Fibroblast of skin of abdomen (primary cell): ENCODE measurements around the gene MEDAG.

ENCODE experiments used
- DNase-seq: peaks from one replicate; pipeline ENCODE4 v3.0.0-alpha.2; 2013

Gene MEDAG

DNA sequence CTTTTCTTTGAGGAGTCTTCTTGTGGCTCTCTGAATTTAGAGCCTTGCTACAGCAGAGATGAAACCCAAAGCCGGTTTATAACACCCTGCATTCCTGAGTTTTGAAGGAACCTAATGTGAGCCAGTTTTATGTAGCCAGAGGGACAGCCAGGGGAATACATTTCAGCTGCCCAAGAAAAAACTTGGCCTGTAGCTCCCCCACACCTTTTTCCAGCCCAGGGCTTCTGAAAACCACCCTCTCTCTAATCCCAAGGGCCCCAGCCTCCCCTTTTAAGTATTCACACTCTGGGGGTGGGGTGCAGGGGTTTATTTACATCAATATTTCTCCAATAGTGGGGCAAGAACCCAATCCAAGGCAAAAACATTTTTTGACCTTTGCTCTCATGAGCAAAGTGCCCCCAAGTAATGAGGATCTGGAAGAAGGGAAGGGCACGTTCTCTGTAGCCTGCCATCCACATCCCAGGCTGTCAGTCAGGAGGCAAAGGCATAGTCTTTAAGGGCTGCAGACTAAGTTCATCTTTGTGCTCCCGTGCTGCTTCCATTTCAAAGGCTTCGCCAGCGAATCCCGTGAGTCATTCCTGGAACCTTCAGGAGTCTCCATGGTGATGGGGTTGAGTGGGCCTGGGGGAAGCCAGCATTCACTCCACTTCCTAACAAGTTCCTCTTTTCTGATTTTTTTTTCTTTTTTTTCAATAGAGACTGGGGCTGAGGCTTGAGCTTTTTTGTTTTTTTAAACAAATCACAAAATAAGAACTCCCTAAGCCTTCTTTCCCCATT lies 33.2 kb upstream of the MEDAG start:
- DNase-seq = peak; percentile 94

DNA sequence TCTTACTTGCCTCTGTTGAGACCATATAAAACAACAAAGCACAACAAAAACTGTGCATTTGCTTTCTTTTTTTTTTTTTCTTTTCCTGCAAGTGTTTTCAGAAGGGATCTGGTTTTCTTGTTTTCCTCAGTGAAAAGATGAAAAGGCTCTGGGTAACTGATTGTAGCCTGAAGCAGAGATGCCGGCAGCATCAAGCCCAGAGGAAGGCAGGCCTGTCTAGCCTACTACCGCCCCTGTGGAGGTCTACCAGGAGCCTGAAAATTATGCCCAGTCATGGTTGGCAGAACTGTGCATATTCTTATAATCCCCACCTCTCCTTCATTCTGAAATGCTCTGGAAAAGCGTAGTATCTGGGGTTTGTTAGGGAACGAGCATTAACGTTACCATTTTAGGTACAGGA lies 32.6 kb upstream of the MEDAG start:
- no peak for DNase-seq

DNA sequence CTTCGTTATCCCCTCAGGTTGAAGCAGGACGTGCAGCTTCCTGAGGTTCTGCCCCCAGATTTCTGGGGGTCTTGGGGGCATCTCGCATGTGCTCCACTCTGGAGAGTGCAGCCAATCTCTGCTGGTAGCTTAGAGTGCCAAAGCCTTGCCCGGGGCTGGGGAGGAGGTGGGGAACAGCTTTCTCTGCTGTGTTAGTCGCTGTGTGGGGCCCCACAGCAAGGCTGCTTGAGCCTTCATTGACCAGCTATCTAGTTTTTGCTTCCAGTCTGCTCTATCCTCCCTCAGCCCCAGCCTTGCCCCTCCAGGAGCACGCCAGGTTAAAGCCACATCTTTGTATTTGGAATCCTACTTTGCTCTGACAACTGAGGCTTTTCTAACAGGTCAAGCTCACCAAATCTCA lies 32.0 kb upstream of the MEDAG start:
- DNase-seq = no peak

DNA sequence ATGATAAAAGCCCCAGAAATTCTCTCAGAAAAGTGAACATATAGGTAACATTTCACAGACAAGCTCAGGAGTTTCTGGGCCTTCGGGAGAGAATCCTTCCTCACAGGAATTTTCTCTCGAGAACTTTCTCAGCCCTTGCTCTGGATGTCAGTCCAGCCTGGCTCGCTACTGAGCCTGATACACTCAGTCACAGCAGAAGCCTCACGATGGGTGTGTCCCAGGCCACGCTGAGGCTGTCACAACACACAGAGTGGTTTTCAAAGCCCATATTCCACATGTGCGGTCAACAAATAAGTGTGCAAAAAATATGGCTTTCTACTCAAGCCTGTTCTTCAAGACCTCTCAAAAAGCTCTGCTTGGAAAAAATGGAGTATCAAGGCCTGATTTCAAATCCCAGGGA lies 31.5 kb upstream of the MEDAG start:
- DNase-seq = no peak

DNA sequence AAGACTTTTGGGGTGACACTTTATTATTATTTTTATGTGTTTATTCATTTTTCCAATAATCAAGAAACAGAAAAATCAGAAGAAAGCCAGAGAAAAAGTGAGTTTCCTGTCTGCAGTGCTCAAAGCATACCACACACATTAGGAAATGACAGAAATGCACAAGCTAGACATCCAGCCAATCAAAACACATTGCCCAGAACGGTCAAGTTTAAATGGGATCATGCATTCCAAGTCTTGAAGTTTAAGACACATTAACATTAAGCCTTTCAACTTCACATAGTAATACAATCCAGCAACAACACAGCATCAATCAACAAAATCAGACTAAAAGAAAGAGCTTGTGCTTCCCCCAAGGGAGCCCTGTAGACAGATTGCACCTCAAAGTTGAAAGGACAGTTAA lies 28.7 kb upstream of the MEDAG start:
- DNase-seq = peak; percentile 80

DNA sequence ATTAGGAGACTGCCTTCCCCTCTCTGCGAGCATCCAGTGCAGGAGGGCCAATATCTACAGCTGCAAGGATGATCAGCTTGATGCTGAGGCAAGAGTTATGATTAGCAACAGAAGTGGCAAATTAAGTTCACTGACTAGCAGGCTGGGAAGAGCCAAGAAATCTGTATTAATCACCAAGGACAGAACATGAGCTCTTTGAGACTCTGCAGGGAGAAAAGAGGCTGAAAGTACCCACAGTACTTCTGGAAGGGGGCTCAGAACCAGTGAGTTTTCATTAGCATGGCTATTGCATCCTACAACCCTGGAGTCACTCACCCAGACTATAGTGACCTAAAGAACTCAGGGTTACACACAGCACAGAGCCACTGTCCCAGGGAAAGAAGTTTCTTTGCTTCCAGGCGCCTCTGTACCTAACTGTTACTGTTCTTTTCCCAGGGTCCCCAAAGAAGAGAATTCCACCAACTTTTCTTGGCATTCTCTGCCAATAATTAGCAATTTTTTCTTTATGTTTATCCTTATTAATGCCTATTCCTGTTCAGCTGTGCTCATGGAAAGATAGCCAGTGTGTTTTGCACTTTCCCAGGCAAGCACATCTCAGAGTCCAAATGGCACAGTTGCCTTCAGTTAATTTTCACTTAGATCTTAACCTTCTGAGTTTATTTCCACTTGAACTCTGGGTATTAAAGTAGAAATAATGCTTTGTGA lies 25.8 kb upstream of the MEDAG start:
- peak; percentile 64 for DNase-seq

DNA sequence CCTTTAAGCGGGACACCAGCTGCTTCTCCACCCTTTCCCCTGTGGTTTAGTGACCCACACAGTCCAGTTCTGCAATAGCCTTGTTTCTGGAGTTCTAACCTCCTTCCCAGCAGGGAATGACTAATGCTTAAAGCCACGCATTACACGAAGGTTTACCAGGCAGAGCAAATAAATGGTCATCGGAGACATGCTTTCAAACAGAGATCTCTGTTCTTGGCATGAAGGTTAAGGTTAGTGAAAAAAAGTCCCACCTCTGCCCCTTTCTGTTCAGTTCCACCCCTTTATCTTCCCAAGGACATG lies 25.3 kb upstream of the MEDAG start:
- peak; percentile 73 for DNase-seq

DNA sequence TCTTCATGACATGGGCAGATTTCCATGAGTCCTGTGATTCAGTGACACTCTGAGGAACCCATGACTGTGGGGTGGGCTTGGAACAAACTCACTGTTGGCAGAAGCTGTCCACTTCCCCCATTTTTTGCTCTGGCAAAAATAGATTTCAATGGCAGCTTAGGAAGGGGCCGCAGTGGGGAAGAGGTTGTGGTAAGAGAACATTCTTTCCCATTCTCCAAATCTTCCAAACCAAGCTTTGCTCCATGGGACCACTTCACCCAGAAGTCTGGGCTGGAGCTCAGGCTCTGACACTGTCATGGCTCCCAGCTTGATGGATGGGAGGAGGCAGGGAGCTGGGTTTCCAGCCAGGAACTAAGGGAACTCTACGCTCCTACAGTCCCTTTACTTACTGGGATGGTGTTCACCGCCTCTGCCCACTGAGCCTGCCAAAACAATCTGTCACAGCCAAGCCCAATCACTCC lies 24.9 kb upstream of the MEDAG start:
- DNase-seq = no peak

DNA sequence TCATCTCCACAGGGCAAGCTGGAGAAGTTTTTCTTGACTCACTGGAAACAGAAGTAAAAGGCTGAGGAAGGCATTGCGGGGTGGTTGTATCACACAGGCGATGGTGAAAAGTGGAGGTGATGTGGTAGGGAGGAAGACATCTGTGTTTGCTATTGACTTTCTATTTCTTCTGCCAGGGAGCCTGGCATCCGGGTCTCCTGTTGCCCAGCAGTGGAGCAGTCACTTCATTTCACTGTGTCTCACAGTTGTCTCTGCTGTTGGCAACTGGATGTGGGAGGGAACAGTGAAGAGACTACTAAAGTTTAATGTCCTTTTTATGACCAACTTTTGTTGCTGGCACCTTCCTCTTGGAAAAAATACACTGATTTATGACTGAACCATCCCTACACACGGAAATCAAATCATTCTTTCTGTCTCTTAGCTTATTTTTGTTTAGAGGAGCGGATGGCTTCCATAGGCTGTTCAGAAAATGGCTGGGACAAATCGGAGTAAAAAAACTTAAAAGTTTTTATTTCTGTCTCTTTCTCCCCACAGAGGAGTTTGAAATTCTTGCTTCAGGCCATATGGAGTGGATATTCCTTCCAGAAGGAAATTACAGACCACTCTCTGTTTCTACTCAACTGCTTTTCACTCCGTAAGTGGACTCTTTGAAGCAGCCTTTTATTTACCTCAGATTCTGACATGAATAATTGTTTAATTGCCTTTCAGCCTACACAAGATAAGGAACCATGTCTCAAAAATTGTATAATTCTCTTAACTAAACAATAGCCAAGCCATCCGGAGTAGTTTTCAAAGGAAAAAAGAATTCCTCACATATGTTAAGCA lies 23.8 kb upstream of the MEDAG start:
- DNase-seq = no peak

DNA sequence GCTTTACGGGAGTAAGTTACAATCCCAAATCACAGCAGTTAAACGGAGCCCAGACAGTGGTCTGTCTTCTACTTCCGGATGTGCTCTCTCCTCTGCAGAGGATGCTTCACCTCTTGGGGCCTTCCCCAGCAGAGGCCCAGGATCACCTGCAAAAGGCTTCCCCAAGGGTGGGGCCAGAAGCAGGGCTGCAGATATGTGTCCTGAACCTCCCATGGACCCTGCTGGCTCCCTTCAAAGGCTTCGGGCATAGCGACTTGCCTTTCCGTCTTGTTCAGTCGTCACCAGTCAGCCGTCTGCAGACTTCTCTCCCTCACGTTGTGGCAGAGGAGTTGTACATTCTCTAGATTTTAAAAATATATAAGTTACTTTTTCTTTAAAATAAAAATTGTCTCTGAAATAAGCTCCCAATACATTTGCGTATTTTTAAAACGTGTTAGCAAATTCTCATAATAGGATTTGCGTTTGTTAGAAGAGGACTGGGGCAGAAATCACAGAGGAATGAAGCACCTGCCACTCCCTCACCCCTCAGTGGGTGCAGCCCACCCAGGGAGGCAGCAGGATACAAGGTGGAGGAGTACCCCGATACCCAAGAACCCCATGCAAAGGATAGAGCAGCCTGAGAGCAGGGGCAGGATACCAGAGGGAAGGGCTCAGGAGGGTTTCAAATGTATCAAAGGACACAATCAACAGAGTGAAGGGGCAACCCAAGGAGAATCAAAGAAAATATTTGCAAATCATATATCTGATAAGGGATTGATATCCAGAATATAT lies 22.9 kb upstream of the MEDAG start:
- no peak for DNase-seq

DNA sequence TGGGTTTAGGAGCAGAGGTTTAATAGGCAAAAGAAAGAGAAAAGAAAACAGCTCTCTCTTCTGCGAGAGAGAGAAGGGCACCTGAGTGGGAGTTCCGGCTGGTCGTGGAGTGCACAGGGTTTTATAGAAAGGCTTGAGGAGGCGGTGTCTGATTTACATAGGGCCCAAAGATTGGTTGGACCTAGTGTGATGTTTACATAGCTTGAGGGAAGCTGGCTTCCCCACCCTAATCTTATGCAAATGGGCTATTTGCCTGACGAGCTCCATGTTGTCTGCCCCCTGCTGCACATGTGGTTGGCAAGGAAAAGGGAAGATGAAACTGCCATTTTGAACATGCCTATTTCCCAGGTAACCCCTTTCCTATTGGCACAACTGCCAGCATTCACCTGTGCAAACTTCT lies 21.5 kb upstream of the MEDAG start:
- DNase-seq = no peak

DNA sequence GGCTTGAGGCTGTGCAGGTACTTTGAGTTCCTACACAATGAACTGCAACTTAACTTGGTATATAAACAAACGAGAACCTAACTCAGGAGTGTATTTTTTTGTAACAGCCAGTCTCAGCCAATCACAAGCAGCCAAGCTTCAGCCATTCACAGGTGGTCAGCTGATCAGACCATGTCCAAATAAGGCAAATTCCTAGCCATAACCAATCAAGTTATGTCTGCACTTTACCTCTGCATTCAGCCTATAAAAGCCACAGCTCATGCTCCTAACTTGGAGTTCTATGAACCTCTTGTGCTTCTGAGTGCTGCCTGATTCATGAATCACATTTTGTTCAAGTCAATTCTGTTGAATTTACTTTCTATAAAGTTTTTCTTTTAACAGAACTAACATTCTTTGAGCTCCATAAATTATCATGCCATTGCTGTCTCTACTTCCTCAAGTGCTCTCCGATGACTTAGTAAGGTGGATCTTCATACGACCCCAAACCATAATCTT lies 16.8 kb upstream of the MEDAG start:
- no peak for DNase-seq

DNA sequence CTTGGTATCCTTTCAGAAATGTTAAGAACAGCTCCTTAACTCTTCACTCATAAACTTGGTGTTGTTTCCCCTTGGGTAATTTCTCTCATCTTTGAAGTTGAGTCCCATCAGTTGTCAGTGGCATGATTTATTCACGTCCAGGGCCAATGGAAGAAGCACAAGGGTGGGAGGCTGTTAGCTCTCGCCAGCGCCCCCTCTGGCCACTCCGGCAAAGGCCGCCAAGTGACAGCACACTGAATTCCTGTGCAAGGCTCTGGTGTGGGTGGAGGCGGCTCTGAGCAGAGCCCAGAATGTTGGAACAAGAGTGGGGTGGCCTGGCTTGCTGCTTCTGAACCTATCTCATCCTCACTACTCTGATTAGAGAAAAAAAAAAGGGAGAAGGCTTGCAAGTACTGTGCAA lies 13.1 kb upstream of the MEDAG start:
- DNase-seq = peak; percentile 61

DNA sequence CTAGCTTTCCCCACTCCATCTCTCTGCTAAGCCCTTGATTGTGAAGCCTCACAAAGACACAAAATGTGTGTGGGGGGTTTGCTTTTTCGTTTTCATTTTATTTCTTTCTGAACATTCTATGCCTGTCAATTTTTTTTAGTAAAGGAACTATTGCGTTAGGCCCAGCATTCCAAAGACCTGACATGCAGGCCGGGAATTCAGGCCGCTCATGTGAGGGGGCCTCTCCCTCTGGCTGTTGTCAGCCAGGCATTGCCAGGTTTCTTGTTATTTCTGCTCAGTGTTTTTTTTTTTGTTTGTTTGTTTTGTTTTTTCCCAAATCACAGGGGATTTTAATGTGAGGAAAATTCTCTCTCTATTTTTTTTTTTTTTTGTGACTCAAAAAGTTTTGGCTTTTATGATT lies 10.3 kb upstream of the MEDAG start:
- DNase-seq = peak; percentile 93

DNA sequence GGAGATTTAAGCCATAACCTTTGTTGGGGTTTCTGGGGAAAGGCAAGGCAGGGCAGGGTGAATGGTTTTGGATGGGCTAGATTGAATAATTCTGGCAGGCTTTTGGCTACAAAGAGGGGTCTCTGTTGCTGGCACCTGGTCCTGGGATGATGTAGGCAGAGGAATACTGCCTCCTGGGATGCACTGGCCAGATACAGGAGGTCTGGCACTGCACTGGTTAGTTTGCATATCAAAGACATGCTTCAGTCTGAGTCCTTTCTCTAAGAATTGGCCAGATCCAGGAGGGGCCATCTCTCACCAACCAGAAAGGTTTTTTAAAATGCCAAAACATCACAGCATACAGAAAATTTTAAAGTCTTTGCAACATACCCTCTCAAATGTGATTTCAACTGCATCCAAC lies 8.0 kb upstream of the MEDAG start:
- no peak for DNase-seq

DNA sequence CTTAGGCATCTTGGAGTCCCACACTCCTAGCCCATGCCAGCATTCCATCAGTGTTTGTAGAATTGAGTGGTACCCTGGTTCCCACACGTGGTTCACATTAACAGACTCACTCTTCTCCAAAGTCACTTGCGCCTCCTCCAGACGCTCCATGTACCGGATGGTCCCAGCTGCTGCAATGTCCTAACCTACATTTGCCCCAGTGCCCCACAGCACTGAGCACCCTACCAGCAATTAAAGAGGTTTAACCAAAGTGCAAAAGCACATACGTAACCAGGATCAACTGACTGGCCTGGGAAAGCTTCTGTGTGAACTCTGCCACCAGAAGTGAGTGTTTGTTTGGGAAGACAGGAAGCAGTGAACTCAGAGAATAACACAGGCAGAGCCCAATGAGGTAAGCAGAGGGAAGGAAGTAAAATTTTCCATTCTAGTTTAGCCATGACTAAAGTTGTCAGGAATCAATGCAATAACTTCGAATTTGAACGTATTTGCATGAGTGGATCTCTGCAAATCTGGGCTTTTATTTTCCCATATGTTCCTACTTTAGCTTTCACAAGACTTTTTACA lies 7.3 kb upstream of the MEDAG start:
- DNase-seq = peak; percentile 84

DNA sequence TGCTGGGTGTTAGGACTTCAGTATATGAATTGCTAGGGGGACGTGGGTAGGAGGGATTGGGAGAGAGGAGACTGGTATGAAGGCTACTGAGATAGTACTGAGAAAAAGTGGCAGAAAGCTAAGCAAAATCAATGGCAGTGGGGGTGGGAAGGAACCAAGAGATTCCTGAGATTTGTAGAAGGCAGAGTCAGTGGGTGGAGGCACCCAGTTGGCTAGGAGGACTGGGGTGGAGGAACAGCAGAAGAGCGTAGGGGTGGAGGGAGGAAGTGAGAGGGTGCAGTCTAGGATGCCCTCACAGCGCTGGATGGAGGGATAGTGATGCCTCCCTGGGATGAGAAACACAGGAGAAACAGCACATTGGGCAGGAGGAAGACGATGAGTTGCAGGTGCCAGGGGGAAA lies 5.6 kb upstream of the MEDAG start:
- DNase-seq = no peak

DNA sequence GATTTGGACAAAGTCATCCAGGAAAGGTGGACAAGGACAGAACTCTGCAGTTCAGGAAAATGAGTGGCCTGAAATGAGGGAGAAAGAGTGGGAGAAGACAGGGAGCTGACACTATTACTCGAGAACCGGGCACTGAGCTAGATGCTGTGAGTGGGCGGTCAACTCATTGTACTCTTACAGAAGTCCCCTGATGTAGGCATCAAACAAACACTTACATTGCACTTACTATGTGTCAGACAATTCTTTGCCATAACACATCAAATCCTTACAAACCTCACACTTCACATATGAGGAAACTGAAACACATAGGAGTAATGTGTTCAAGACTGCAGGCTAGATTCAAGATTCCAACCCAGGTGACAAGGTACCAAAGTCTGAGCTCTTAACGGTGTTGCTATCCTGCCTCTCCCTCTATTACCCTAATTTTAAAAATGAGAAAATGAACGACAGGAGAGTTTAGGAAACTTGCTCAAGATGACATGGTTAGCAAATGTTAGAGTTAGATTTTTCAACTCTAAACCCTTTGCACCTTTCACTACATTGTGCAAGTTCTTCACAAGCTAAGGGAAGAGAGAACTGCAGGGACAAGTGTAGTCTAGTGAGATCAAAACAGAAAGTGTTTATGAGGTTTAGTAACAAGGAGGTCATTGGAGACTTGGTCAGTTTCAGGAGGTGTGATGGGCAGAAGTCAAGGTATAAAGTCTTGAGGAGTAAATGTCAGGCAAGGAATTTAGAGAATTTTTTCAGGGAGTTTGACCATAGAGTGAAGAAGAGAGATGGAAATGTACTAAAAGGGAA lies 4.9 kb upstream of the MEDAG start:
- DNase-seq = no peak

DNA sequence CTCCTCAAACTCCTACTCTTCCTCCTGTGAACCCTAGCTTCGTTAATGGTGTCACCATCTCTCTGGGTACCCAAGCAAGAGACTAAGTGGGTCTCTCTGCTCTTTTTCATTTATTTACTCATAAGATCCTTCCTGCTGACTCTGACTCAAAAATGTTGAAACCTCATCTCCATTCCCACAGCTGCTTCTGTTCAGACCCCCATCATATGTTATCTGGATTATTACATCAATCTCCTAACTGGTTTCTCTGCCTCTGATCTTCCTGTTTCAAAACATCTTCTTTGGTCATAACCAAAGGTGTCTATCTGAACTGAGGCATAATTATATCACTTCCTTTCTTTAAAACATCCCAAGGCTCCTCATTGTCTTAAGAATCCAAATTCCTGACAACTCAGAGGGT lies 2.0 kb upstream of the MEDAG start:
- no peak for DNase-seq

DNA sequence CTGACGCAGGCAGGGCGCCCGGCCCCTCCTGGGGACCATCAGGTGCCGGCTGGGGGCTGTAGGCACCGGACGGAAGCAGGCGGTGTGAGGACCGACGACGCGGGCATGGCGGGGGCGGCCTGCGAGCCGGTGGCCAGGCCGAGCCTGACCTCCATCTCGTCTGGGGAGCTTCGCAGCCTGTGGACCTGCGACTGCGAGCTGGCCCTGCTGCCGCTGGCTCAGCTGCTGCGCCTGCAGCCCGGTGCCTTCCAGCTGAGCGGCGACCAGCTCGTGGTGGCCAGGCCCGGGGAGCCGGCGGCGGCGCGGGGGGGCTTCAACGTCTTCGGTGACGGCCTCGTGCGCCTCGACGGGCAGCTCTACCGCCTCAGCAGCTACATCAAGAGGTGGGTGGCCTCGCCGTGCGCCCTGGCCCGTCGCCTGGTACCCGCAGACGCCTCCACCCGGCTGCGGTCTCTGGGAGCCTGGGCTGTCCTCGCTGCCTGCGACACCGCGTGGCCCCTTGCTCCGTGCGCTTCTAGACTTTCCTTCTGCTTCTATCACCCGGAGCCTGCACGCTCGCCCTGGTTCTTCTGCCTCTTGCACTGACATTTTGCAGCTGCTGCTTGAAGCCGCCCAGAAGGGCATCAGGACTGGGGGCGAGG lies 460 bp downstream of the MEDAG start:
- no peak for DNase-seq
